Amygdala (tissue), 56 donors: ENCODE results near the gene NCOA4.
"Not testable (repeated sequence)": the region's sequence is repeated elsewhere in the genome, so short reads cannot be mapped to it uniquely, and the experiment has no call there.

Experiments
- DNase-seq, 56 donors: peaks; one replicate each; lab custom pipeline; 2025; lab: John Stamatoyannopoulos, UW

NCOA4 gene

GRCh38 chr10:46022978-46023702 is 7.3 kb downstream of the NCOA4 start:
- DNase-seq = peak; percentile 33 to 93 (median 78)

DNA sequence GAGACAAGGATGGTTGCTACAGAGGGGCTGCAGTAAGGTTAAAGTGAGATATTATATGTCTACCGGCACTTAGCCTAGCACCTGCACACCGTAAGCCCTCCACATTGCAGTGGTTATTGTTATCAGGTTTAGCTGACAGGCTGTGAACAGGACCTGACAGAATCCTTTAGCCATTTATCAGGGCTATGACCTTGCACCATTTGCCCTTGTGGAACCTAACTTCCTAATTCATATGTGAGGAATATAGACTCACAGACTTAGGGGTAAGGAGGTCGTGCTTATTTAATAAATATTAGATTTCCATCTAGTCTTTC is 10.1 kb downstream of the NCOA4 start:
- no peak for DNase-seq

DNA sequence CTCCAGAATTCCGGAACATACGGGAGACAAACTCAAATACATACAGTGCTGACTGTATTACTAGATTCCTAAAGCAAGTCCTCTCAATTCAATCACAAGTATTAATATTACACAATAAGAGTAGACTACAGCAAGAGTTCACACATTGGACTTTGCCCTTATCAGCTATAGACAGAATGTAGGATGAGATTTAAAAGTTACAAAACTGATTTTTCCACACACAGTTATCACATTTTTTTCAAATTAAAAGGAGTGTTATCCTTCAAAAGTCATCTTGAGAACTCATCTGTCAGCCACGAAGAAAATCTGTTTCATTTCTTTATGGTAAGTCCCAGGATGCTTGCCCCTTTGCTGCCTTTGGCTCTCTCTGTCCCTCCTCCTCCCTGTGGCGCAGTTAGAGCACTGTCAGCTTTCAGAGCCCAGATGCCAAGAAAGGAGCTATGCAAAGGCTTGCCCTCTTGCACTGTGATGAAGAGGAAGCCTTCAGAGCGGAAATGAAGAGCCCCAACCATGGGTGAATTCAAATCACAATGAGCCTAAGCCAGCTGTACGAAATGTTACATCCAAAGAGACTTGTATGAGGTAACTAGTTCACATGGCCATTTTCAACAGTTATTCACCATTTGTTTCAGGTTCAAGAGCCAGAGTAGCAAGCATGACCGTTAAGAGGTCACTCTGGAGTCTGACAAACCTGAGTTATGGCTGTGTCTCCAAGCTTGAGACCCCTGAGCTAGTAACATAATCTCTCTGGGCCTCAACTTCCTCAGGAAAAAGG is 10.7 kb downstream of the NCOA4 start:
- peak in 9 of 56 donors; percentile 4 to 30 (median 12) for DNase-seq

DNA sequence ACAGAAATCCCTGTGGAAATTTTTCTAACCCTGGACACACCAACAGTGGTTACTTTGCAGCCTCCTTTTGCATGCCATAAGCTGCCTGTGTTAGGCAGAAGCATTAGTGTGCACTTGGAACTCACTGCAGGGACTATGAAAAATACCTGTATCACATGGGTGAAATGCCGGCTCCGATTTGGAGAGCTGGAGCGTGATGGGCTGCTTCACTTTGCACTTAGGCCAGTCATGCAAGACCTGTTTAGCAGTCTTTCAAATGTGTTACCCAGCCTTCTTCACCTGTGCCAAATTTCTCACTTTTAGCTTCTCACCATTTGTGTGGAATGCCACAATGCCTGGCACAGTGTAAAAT is 11.3 kb downstream of the NCOA4 start:
- DNase-seq = no peak

DNA sequence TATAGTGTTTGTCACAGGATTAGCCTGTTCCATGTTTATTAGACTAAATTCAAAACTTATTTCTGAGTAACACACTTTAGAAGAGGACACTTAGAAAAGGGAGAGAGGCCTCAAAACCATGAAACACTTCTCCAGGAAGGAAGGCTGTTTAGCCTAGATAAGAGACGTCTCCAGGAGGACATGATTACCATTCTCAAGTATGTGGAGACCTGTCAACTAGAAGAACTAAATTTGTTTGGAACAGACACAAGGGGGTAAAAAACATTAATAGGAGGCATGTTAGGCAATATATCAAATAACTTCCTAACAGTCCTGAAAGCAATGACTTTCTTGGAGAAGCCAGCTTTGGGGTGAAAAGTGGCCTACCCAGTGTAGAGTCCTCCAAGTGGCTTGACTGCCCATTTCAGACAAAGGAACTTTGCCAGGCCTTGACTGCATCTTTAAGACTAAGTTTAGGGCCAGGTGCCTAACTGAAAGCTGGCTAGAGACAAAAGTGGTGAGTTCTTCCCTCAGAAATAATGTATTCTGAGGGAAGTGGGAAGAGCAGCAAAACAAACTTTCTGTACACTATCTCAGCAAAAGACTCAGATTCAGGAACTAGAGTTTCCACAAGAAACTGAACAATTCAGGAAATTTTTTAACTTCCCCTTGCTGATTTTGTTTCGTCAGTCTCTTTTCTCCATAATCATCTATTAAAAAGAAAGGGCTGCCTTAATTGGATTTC is 11.8 kb downstream of the NCOA4 start:
- DNase-seq = no peak

GRCh38 chr10:46017733-46018132 is 12.7 kb downstream of the NCOA4 start:
- no peak for DNase-seq

GRCh38 chr10:46016811-46017210 is 13.6 kb downstream of the NCOA4 start:
- DNase-seq = no peak

DNA sequence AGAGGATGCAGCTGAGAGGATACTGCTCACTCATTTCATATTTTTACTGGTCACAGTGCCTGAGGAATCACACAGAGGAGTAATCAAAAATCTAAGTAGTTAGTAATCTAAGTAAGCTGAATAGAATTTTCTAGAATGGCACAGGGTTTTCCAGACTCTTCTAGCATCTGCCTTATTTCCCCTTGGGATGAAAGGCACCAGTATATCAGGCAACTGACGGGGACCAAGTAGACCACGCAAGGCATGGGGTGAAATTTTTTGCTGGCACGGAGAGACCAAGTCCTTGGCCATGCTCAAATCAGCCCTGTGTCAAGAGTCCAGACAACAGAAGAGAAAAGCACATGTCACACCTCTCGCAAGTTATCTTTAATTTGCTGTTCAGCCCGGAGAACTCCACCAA is 14.2 kb downstream of the NCOA4 start:
- no peak for DNase-seq

DNA sequence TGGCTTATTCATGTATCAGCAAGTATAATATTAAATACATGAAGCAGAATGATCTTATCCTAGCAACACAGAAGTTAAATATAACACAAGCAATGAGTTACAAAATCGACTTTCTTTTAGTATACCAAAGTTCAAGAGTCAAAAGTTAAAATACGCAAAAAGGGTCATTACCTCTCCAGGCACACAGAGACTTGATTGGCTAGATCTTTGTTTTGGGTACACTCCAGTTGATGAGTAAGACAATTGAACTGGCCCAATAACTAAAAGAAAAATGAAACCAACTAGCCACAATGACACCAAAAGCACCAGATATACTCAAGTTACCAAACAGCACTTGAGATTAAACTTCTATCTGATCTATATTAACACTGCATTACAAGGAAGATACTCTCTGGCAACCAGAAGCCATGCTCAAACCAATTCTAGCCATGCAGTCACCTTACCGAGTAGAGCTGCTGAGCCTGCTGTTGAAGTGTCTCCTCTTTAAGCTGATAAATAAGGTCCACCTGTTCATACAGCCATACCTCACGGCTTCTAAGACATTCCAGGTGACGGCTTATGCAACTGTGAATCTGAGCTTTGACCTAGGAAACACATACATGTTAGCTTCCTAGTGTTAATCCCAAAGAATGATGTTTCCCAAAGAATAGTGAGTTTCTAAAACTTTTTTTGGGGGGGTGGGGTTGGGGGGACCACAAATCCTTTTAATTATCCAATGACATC is 15.6 kb downstream of the NCOA4 start:
- no peak for DNase-seq

- no peak for DNase-seq
These were observed 16.2 kb downstream of the NCOA4 start for GRCh38 chr10:46014206-46014605.

- DNase-seq = no peak
These were observed 17.7 kb downstream of the NCOA4 start for GRCh38 chr10:46012746-46013145.

DNA sequence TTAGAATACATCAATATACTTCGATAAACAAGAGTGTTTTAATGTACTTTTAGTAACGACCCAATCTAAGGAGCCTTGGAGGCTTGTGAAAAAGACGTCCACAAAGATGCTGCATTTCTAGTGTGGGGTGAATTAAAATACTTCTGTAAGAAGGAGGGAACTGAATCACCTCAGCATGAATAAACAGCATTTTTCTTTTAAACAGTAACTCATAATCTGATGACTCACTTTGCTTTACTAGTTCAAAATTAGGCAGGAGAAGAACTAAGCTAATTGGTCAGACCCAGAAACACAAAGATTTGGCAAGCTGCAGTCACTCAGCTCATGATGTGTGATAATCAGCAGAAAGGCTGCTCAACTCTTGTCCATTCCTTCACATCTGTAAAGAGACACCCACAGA is 24.2 kb downstream of the NCOA4 start:
- DNase-seq = no peak

DNA sequence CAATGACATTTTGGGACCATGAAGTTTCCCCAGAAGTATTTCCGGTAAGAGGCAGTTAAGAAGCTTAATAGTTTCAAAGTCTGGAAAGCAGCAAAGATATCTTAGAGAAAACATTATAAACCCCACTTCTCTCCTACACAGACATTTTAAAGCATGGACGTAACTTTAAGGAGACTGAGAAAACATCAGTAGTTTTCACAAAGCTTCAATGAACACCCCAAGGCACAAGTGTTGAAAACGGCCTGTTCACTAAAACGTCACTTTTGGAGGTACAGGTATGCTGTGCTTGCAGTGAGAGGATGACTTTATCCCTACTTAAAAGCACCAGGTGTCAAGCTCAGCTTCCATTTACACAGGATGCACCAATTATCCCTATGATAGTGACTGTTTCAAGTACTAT is 25.0 kb downstream of the NCOA4 start:
- DNase-seq = no peak

DNA sequence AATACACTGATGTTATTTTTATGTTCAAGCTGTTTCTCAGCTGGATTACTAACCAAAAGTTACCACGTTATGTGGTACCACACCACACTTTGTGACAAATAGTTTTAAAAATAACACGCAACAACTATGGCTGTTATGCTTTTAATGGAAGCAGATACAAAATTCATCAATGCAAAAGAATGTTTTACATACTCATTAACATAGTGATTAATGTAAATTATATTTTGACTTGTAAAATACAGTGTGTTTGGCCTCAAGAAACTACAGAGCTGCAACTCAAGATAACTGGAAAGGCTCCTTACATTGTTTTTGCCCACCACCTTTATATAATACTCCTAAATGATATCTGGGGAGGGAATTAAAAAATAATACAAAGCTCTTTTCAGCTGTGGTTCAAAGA is 25.5 kb downstream of the NCOA4 start:
- DNase-seq = no peak

- no peak for DNase-seq
These were observed 27.3 kb downstream of the NCOA4 start for GRCh38 chr10:46002916-46003693.

- DNase-seq = not testable (repeated sequence)
These were observed 28.2 kb downstream of the NCOA4 start for GRCh38 chr10:46002189-46002687.

- DNase-seq = no peak
These were observed 29.2 kb downstream of the NCOA4 start for GRCh38 chr10:46001187-46001756.

GRCh38 chr10:46000538-46000937 is 29.9 kb downstream of the NCOA4 start:
- no peak for DNase-seq

GRCh38 chr10:45999955-46000354 is 30.5 kb downstream of the NCOA4 start:
- DNase-seq = not testable (repeated sequence)
